Measurements from ENCODE around the gene PNMA8B.
A peak's percentile ranks its signal among the peaks of the same experiment; 100 is the strongest.
"Not testable (repeated sequence)": the region's sequence is repeated elsewhere in the genome, so short reads cannot be mapped to it uniquely, and the experiment has no call there.

PNMA8B gene

DNA sequence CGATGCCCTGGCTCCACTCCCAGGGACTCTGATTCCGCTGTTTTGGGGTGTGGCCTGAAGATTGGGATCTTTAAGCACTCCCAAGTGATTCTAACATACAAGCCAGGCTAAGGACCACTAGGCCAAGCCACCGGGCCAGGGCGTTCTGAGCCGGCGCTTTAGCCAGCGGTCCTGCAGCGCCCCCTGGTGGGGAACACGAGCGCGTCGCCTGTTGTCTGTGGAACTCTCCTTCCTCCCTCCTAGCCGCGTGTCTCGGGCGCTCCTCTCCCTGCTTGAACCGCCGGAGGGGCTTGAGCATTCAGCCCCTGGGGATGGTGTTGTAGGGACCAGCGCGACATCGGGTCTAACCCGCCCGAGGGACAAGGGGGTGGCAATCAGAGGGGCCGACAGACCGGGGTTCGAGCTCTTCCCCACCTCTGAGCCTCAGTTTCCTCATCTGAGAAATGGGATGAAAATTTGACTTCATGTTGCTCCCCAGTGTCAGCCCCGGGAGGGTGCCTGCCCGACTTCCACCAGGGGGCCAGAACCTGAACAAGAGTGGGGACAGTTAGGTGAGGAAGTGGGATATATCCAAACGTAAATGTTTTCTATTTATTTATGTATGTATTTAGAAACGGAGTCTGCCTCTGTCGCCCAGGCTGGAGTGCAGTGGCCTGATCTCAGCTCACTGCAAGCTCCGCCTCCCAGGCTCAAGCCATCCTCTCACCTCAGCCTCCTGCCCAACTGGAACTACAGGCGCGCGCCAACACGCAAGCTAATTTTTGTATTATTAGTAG is 18.0 kb upstream of the PNMA8B start:
- peak; percentile 67 for DNase-seq (ENCODE audit: low read depth)

- no peak for DNase-seq (ENCODE audit: low read depth)
Observed at GRCh38 chr19:46511237-46511636, 15.6 kb upstream of the PNMA8B start.

DNA sequence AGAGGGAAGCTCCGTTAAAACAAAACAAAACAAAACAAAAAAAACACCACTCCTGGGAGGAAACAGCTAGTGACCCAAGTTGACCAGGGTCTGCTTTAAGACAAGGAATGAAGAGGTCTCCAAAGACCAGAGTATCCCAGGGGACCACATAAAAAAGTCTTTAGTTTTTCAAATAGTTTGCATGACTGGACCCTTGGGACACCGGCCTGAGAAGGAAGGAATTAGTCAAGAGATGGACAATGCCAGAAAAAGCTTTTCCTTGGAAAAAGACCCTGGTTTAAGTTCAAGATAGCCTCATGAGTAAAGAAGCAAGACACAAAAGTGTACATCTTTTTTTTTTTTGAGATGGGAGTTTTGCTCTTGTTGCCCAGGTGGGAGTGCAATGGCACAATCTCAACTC is 12.5 kb upstream of the PNMA8B start:
- DNase-seq (ENCODE audit: low read depth): no peak

DNA sequence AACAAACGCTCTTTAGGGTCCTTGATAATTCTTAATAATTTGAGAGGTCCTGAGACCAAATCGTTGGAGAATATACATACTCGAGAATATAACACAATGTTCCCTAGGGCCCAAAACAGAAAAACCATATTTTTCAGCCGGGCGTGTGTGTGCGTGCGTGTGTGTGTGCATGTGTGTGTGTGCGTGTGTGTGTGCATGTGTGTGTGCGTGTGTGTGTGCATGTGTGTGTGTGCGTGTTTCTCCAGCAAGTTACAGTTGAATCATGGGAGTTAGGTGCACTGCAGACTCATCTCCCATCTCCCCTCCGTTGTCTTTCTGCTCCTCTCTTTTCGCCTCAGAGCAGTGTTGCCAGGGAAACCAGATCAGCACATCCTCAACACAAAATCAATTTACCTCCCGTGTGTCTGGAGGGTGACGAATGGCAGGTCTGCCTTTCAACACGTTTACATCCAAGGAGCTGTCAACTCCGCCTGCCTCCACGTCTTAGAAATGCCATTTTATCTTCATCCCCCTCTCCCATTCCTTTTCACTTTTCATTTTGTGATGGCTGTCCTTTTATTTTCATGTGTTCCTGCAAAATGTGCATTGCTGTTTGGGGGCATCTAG is 8.3 kb upstream of the PNMA8B start:
- DNase-seq (ENCODE audit: low read depth): no peak

GRCh38 chr19:46502891-46503290 is 7.2 kb upstream of the PNMA8B start:
- no peak for DNase-seq (ENCODE audit: low read depth)

GRCh38 chr19:46499692-46500091 is 4.0 kb upstream of the PNMA8B start:
- no peak for DNase-seq (ENCODE audit: low read depth)

GRCh38 chr19:46497773-46498172 is 2.1 kb upstream of the PNMA8B start:
- no peak for DNase-seq (ENCODE audit: low read depth)

GRCh38 chr19:46496886-46497285 is 1.2 kb upstream of the PNMA8B start:
- not testable (repeated sequence) for DNase-seq (ENCODE audit: low read depth)

DNA sequence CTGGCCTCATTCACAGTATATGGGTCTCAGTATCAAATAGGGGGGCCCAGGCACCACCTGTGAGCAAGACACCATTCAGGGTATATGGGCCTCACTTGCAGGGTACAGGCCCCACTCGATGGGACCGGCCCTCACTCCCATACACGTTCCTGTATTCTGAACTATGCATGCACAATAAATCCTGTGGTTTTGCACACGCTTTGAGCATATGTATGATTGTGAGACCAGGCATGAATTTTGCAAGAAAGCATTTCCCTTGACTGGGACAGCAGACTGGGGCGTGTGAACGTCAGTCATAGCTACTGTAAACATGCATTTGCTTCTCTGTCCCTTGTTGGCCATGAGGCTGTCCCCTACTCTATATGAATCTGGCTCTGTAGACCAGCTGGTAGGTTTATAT is 637 bp upstream of the PNMA8B start:
- DNase-seq (ENCODE audit: low read depth): no peak

- no peak for DNase-seq (ENCODE audit: low read depth)
Observed at GRCh38 chr19:46494941-46495785, 504 bp downstream of the PNMA8B start.

- no peak for DNase-seq (ENCODE audit: low read depth)
Observed at GRCh38 chr19:46494146-46494940, 1.3 kb downstream of the PNMA8B start.

- no peak for DNase-seq (ENCODE audit: low read depth)
Observed at GRCh38 chr19:46493236-46494145, 2.2 kb downstream of the PNMA8B start.

- no peak for DNase-seq (ENCODE audit: low read depth)
Observed at GRCh38 chr19:46492841-46493235, 2.8 kb downstream of the PNMA8B start.

- no peak for DNase-seq (ENCODE audit: low read depth)
Observed at GRCh38 chr19:46491975-46492682, 3.5 kb downstream of the PNMA8B start.

- DNase-seq (ENCODE audit: low read depth): no peak
Observed at GRCh38 chr19:46490774-46491173, 4.9 kb downstream of the PNMA8B start.

GRCh38 chr19:46489445-46490272 is 6.0 kb downstream of the PNMA8B start:
- peak; percentile 88 for DNase-seq (ENCODE audit: low read depth)

DNA sequence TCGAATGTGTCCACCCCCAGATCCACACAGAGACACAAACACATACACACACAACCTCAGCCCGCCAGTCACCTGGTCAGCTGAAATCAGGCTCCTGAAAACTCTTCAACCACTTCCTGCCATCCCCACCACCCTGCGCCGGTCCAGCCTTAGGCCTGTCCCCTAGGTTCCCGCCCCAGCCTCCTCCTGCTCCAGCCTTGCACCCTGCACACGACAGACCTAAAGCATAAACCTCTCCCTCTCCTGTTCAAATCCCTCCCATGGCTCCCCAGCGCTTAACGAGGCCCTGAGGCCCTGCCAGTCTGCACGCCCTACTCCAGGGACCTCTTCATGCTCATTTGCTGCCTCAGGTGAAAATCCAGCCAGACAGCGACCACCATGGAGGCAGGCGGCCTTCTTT is 7.1 kb downstream of the PNMA8B start:
- no peak for DNase-seq (ENCODE audit: low read depth)

DNA sequence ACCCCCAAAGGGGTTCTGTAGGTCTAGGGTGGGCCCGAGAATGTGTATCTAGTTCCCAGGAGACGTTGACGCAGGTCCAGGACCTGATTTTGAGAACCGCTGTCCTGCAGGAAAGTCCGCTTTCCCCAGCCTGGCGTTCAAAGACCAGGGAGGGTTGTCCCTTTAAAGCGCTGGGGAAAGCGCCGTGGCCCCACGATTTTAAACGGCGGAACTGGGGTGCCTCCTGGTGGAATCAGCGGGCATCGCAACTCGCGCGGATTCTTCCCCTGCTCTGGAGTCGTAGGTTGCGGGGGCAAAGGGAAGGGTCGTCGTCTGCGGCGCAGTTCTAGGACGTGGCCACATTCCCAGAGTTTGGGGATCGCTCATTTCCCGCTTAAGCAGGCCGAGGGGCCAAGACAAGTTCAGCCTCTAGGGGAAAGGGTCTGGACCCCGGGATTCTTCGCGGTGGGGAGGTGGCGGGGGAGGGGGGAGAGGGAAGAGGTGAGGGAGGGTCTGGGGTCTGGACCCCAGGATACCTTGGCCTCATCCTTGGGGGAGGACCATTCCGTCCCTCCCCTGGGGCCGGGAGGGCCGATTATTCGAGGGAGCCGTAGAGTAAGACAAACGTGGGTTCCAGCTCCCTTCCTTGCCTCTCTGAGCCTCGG is 7.7 kb downstream of the PNMA8B start:
- peak; percentile 49 for DNase-seq (ENCODE audit: low read depth)

Data from amniotic epithelial cell (primary cell).